Skeletal muscle tissue (tissue), 4 donors: ENCODE data around the gene C11orf52. TPM values are rescaled to one million over a fixed set of nuclear protein-coding genes. Genes with fewer than 3 reads are reported as not detected.

Experiments
- H3K27ac ChIP-seq: one replicate; pipeline ENCODE4 v1.7.0; 2013; ENCODE audit warnings: mild to moderate bottlenecking, low read depth, low read length, inconsistent platforms
- H3K27me3 ChIP-seq, 3 donors: one replicate each; pipeline ENCODE4 v1.7.0; 2013; ENCODE audit warnings: low read length in 3 of 3; ENCODE audit not compliant: control insufficient read depth in 3 of 3, insufficient read depth in 3 of 3
- H3K36me3 ChIP-seq, 3 donors: one replicate each; pipeline ENCODE4 v1.7.0; 2013; ENCODE audit warnings: low read length in 3 of 3; ENCODE audit not compliant: control insufficient read depth in 3 of 3, insufficient read depth in 3 of 3
- H3K4me1 ChIP-seq, 3 donors: one replicate each; pipeline ENCODE4 v1.7.0; 2013; ENCODE audit warnings: low read length in 3 of 3, mild to moderate bottlenecking in 3 of 3; ENCODE audit not compliant: control insufficient read depth in 3 of 3, insufficient read depth in 3 of 3
- H3K4me3 ChIP-seq, 3 donors: one replicate each; pipeline ENCODE4 v1.7.0; 2013; ENCODE audit warnings: low read length in 3 of 3
- H3K9ac ChIP-seq, 3 donors: one replicate each; pipeline ENCODE4 v1.7.0; 2013; ENCODE audit warnings: low read length in 3 of 3, mild to moderate bottlenecking in 3 of 3, moderate library complexity in 2 of 3, low read depth in 1 of 3
- H3K9me3 ChIP-seq, 3 donors: one replicate each; pipeline ENCODE4 v1.7.0; 2013; ENCODE audit warnings: low read length in 3 of 3; ENCODE audit not compliant: control insufficient read depth in 3 of 3
- total RNA-seq: library from RNA; depleted of rRNA; stranded (reverse); fragments of >200 nt; gene quantifications from one replicate; pipeline ENCODE4 v1.2.3, GENCODE V29; 2014
- donor health status: Osteomylitis.

C11orf52 gene, protein sequence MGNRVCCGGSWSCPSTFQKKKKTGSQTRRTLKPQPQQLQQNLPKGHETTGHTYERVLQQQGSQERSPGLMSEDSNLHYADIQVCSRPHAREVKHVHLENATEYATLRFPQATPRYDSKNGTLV
- 0.52 TPM for total RNA-seq

DNA sequence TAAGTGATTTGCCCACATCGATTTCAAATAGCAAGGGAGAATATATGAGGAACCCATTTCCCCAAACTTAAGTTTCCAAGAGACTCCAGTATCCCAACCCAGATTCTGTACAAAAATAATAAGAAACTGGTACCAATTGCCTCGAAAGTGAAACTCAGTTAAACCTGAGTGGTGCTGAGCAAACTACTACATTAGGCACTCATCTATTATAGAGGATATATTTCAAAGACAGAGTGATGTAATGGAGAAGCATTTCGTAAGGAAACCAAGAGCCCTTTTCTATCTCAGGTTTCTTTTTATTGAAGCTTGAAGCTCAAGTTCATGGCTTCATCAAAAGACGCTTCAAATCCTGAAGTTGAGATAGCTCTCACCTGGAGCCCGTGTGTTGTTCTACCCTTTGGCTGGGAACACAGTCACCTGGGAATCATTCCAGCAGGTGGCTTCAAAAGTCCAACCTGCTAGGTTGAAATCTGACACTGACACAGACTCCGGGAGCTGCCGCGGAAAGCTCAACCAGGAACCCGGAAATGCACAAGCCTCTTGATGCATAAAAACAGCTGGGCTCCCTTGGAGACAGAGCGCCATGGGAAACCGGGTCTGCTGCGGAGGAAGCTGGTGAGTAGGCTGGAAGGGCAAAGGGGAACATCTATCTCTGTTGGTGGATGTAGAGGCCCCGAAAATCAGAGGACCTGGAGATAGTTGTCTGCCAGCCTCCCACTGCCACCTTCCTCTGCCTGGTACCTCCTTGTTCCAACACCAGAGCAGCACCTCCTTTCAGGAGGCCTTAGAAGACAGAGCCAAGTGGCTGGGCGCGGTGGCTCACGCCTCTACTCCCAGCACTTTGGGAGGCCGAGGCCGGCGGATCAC, at the start of gene C11orf52:
C11orf52 (plus strand) TSS at position 524 of the 867 bp plus-strand sequence; CDS start at position 584, 60 bp downstream.
- peak within 1 kb of the TSS; percentile 49 to 52 (median 49) for H3K4me3 ChIP-seq
- H3K9me3 ChIP-seq = no peaks in the 10 kb centered on the region
- peaks cover 45 to 60% (median 52%) of the 10 kb centered on the region in 3 donors for H3K4me1 ChIP-seq
- no peaks in the 10 kb centered on the region for H3K36me3 ChIP-seq
- peak within 1 kb of the TSS; percentile 50 to 73 (median 54) for H3K9ac ChIP-seq
- H3K27ac ChIP-seq = peak within 1 kb of the TSS; percentile 80
- H3K27me3 ChIP-seq = no peaks in the 10 kb centered on the region

- Histone ChIP-seq H3K27ac (no peak overlapping the region), H3K36me3 (peaks cover 13 to 28% (median 23%) of the 10 kb centered on the region in 3 donors), H3K27me3 (no peaks in the 10 kb centered on the region), H3K9me3 (no peaks in the 10 kb centered on the region), H3K9ac (peak overlapping the region in 1 of 3 donors; percentile 89), H3K4me3 (peak overlapping the region in 1 of 3 donors; percentile 93), H3K4me1 (peaks cover 6 to 12% (median 10%) of the 10 kb centered on the region in 3 donors)
Observed at GRCh38 chr11:111870113-111870512, 48.6 kb upstream of the C11orf52 start.

DNA sequence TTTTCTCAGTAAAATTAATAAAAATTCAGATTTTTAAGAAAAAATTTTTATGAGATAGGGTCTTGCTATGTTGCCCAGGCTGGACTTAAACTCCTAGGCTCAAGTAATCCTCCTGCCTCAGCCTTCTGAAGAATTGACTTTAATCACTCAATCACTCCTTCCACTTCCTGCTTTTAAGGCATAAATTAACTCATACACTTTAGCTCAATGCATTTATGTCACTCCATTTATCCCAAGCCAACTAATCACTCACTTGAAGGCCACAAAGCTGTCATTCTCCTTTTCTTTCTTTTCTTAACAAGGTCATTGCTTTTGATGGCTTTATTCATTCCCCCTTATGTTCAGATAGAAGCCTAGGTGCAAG, 48.2 kb upstream of the C11orf52 start:
- H3K36me3 ChIP-seq = peaks cover 13 to 32% (median 19%) of the 10 kb centered on the region in 3 donors
- peak overlapping the region; percentile 80 to 93 (median 89) for H3K4me3 ChIP-seq
- H3K9ac ChIP-seq = peak overlapping the region; percentile 69 to 89 (median 87)
- H3K4me1 ChIP-seq = peaks cover 6 to 12% (median 10%) of the 10 kb centered on the region in 3 donors
- no peak overlapping the region for H3K27ac ChIP-seq
- H3K9me3 ChIP-seq = no peaks in the 10 kb centered on the region
- no peaks in the 10 kb centered on the region for H3K27me3 ChIP-seq

GRCh38 chr11:111870886-111871692, 47.6 kb upstream of the C11orf52 start, which contains the start of gene ALG9:
ALG9 (minus strand) TSS chr11:111871581; CDS start chr11:111871482, 99 bp downstream.
- H3K4me3 ChIP-seq = peak within 1 kb of the TSS; percentile 80 to 93 (median 89)
- H3K9ac ChIP-seq = peak within 1 kb of the TSS; percentile 69 to 89 (median 87)
- peaks cover 13 to 36% (median 17%) of the 10 kb centered on the region in 3 donors for H3K36me3 ChIP-seq
- peaks cover 6 to 12% (median 10%) of the 10 kb centered on the region in 3 donors for H3K4me1 ChIP-seq
- H3K27me3 ChIP-seq = no peaks in the 10 kb centered on the region
- no peaks in the 10 kb centered on the region for H3K9me3 ChIP-seq
- peak within 1 kb of the TSS; percentile 77 for H3K27ac ChIP-seq

DNA sequence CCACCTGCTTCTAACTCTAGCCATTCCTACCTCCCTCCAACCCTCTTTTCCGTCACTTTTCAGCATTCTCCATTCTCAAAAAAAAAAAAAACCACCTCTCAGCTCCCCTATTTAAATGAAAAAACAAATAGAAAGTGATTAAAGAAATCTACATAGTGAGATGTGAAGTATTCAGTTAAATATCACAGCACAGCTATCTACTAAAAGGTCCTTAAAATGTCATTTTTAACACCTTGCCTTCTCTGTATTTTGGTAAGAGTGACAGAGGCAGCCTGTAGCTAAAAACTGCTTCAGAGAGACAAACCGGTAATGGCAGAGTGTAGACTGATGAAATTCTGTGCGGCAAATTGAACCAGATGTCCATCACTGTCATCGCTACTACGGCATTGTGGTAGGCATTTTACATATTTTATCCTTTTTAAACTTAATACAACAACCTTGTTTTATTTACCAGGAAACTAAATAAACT, 47.0 kb upstream of the C11orf52 start:
- H3K9me3 ChIP-seq = no peaks in the 10 kb centered on the region
- peak overlapping the region; percentile 77 for H3K27ac ChIP-seq
- no peaks in the 10 kb centered on the region for H3K27me3 ChIP-seq
- H3K4me1 ChIP-seq = peaks cover 6 to 12% (median 10%) of the 10 kb centered on the region in 3 donors
- peaks cover 10 to 30% (median 12%) of the 10 kb centered on the region in 3 donors for H3K36me3 ChIP-seq
- peak overlapping the region; percentile 80 to 93 (median 89) for H3K4me3 ChIP-seq
- H3K9ac ChIP-seq = peak overlapping the region; percentile 69 to 89 (median 87)

GRCh38 chr11:111878385-111878848, 40.3 kb upstream of the C11orf52 start:
- no peaks in the 10 kb centered on the region for H3K9me3 ChIP-seq
- peaks cover 10 to 16% (median 12%) of the 10 kb centered on the region in 3 donors for H3K4me1 ChIP-seq
- H3K9ac ChIP-seq = peak overlapping the region; percentile 75 to 95 (median 82)
- H3K27ac ChIP-seq = peak overlapping the region; percentile 96
- H3K36me3 ChIP-seq = peaks cover 0 to 10% (median 0%) of the 10 kb centered on the region in 3 donors
- H3K27me3 ChIP-seq = no peaks in the 10 kb centered on the region
- peak overlapping the region; percentile 93 to 98 (median 95) for H3K4me3 ChIP-seq

DNA sequence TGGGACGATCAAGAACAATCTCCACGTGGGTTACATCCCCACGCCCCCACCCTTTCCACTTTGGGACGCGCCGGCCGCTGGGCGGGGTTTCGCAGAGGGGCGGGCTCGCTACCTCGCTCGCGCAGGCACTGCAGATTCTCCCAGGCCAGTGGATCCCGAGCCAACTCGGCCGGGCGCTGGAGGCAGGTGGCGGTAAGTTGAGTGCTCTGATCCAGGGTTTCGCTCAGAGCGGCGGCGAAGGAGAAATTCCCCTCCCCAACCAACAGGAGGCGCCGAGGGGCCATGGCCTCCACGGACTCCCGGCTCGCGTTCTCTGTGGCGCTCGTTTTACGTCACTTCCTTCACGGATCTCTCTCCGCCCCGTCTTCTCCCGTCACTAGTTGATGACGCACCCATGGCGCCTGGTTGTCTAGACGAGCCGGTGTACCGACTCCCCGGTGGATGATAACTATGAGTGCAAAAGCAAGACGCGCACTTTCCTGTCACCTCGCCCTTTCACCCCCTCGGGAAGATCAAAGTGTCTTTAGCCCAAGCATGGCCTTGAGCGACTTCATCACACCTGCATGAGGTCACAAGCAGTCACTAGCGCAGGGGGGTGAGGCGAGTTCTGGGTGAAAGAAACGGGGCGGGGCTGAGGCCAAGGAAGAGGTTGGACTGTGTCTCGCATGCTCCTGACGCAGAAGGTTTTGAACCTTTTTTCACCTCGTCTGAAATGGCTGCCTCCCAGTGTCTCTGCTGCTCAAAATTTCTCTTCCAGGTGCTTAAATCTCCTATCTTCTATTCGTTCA, 39.7 kb upstream of the C11orf52 start, which contains the start of the genes CFAP68 and FDXACB1:
CFAP68 (plus strand) TSS at position 693 of the 788 bp plus-strand sequence; CDS start at position 713, 20 bp downstream.
FDXACB1 (minus strand) TSS at position 317 of the 788 bp plus-strand sequence; CDS start at position 284, 33 bp downstream.
- Histone ChIP-seq H3K4me3 (peak within 1 kb of the TSS; percentile 93 to 98 (median 95)), H3K36me3 (peaks cover 0 to 10% (median 0%) of the 10 kb centered on the region in 3 donors), H3K9ac (peak within 1 kb of the TSS; percentile 82 to 95 (median 93)), H3K9me3 (no peaks in the 10 kb centered on the region), H3K27me3 (no peaks in the 10 kb centered on the region), H3K27ac (peak within 1 kb of the TSS; percentile 96), H3K4me1 (peaks cover 10 to 16% (median 12%) of the 10 kb centered on the region in 3 donors)

GRCh38 chr11:111879637-111879960, 39.1 kb upstream of the C11orf52 start:
- Histone ChIP-seq H3K27me3 (no peaks in the 10 kb centered on the region), H3K4me3 (peak overlapping the region; percentile 93 to 98 (median 95)), H3K4me1 (peaks cover 10 to 16% (median 12%) of the 10 kb centered on the region in 3 donors), H3K9me3 (no peaks in the 10 kb centered on the region), H3K9ac (peak overlapping the region; percentile 82 to 95 (median 93)), H3K36me3 (peaks cover 0 to 10% (median 0%) of the 10 kb centered on the region in 3 donors), H3K27ac (peak overlapping the region; percentile 96)
